GM18867 (cell line): Measurements from ENCODE around the gene PGAP6.
"Not testable (repeated sequence)": the region's sequence is repeated elsewhere in the genome, so short reads cannot be mapped to it uniquely, and the experiment has no call there.

Experiments used
- ATAC-seq: cut with Tn5 transposase; IDR thresholded peaks from one replicate; pipeline ENCODE4 v1.9.1; 2021; ENCODE audit warnings: mild to moderate bottlenecking, moderate library complexity; ENCODE audit not compliant: unreplicated experiment

PGAP6 gene

DNA sequence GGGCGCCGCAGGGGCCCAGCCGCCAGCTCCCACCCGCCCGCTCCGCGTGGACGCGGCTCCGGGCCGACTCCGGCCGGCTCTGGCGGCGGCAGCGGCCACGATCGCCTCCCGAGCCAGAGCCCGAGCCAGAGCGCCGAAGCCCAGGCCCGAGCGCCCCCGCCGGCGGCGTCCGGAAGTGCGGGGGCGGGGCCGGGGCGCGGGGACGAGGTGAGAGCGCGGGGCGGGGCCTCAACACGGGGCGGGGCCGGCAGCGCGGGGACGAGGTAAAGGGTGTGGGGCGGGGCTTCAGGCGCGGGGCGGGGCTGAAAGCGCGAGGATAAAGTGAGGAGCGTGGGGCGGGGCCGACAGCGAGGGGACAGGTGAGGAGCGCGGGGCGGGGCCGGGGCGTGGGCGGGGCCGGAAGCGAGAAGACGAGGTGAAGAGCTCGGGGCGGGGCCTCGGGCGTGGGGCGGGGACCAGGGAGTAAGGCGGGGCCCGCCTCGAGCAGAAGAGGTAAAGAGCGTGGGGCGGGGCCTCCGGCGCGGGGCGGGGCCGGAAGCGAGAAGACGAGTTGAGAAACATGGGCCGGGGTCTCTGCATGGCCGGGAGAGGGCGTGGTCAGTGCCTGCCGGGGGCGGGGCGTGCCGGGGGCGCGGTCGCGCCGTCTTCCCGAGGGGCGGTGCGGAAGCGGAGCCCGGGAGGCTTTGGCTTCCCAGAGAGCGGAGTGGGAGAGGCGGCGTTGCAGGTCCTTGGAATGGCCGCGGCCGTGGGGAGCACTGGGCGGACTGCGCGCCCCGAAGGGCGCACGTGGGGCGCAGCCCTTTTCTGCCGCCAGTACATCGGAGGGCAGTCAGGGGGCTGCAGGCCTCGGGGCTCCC, 29.0 kb downstream of the PGAP6 start, which contains the start of gene AXIN1:
Gene AXIN1, minus strand, starts transcription at position 177 of the 857 bp plus-strand sequence. CDS start 5,698 bp downstream, outside the sequence.
- ATAC-seq: peak; percentile 63

DNA sequence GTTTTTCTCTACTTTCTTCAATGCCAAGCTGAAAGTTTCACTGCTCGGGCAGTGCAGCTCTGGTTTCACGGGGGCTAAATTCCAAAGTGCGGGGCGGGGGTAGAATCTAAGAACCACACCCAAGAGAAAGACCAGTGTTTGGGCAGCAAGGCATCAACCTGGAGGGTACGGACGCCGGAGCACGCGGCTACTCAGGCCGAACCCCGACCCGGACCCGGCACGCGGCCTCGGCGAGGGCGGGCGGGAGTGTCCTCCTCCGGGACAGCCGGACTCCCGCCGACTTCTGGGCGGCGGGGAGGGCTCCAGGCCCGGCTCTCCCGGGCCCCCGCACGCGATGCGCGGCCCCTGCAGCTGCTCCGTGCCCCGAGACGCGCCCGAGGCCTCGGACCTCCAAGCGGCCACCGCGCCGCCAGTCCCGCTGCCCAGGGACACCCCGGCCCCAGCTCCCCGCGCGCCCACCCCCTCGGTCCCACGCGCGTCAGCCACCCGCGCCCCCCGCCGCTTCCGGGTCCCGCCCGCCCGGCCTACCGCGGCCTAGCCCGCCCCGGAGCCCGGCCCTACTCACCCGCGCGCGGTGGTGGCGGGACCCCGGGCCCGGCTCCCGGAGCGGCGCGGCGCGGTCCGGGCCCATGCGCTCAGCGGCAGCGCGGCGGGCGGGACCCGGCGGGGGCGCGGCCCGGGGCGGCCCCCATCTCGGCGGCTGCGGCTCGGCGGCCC, 29.8 kb downstream of the PGAP6 start:
- ATAC-seq: peak; percentile 27

DNA sequence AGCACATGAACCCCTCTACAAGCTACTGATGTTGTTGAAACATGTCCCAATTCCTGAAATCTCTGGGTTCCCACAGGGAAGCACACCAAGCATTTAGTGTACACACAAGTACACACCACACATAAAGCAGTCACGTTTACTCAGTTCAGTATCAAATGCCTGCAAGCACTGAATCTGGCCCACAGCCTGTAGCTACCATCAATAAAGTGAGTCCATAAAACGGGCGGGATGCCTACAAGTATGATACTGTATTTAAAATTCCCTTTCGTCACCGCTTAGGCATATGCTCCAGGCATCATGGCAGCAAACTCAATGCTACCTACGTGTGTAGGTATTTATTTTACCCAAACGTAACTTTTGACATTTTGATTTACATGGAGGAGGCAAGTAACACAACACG, 31.6 kb downstream of the PGAP6 start:
- no peak for ATAC-seq

DNA sequence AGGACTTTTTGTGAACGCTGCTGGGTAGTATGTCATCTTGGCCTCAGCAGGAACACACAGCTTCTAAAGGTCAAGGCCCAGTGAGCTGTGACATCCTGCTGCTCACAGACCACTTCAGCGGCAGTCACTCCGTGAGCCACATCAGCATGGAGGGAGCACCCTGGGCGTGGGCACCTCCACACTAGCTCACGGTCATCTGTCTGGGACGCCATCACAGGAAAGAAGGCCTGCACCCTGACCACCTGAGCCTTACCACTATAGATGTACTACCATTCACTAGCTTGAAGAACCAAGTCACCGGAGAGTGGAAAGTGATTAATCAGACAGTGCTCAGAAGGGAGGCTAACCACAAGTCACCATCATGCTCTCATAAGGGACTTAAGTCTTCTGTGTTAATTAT, 32.6 kb downstream of the PGAP6 start:
- ATAC-seq: no peak

DNA sequence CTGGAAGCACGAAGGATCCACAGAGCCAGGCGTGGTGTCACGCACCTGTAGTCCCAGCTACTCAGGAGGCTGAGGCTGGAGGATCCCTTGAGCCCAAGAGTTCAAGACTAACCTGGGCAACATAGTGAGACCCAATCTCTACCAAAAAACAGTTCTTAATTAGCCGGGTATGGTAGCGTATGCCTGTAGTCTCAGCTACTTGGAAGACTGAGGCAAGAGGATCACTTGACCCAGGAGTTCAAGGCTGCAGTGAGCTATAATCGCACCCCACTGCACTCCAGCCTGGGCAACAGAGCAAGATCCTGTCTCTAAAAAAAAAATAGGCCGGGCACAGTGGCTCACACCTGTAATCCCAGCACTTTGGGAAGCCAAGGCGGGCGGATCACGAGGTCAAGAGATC, 33.3 kb downstream of the PGAP6 start:
- ATAC-seq: not testable (repeated sequence)

DNA sequence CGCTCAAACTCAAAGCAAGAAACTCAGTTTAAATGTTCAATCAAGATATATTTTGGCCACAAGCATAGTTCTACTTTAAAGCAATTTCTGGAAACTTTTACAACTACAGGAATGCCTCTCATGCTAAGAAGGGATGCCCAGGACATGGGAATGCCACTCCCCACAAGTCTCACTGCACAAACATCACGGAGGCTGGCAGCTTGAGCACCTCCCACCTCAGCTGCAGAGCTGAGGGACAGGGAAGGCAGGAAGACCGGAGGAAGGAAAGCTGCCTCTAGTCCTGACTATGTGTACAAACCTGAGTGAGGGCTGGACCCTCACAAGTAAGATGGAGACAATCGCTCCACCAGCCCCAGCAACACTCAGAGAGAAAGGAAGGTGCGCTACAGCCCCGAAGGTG, 34.6 kb downstream of the PGAP6 start:
- ATAC-seq: no peak

DNA sequence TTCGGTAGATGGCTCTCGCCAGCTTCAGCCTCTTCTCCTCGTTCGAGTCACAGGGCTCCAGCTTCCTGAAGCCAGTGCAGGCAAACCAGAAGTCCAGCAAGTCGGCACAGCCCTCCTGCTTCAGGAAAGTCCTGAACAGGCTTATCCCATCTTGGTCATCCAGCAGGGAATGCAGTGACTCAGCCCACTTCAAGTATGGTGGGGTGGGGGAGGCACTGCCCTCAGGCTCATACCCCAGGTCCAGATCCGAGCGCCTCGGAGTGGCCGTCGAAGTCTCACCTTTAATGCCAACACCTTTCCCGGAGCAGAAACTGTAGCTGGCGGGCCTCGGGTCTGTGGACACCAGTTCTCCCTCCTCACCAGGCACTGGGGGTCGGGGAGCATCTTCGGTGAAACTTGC, 35.2 kb downstream of the PGAP6 start:
- no peak for ATAC-seq

DNA sequence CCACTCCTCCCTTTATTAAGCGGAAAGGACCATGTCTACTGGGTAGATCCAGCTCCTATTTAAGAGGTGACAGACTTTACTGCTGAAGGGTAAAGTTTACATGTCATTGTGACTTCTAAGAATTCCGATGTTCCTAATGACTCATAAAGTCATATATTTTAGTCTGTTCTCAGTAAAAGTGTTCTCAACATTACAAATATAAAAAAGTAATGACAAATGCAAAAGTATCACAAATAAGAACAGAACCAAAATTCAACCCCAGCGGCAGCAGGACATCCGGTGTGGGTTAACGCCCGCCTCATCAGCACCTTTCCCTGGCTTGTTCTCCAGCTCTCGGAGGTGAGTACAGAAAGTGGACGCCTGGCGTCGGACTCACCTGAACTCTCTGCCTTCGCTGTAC, 36.0 kb downstream of the PGAP6 start:
- no peak for ATAC-seq

DNA sequence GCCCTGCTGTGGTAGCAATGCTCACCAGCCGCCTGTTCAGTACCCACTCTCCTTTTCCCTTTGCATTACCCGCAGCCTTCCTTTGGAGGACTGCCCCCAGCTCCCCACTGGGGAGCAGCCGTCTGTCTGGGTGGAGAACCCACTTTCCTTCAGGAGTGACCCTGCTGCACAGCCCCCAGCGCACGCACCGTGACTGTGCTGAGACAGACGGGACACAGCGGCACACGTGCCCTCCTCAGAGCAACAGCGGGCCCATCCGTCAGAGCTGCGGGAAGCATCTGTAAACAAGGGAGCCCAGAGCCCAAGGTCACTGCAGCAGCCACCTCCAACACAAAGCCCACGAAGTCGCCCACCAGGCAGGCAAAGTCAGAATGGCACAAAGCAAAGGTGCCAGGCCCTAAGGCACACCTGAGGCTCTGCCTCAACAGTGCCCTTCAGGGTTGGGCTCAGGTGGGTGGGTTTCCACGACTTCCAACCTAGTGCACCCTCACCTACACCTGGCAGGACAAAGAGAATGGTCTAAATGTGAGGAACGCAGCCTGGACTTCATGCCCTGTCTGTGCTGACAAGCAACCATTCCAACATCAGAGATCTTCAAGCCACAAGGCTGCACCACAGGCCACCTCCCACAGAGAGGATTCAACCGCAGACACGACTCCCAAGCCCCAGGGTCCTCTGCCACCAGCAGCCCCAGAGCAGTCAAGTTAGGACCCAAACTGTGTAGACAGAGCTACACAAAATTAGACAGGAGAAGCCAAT, 39.1 kb downstream of the PGAP6 start:
- no peak for ATAC-seq

DNA sequence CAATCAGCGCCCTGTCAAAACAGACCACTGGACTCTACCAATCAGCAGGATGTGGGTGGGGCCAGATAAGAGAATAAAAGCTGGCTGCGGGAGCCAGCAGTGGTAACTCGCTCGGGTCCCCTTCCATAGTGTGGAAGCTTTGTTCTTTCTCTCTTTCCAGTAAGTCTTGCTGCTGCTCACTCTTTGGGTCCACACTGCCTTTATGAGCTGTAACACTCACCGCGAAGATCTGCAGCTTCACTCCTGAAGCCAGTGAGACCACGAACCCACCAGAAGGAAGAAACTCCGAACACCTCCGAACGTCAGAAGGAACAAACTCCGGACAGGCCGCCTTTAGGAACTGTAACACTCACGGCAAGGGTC, 39.8 kb downstream of the PGAP6 start:
- ATAC-seq: not testable (repeated sequence)

DNA sequence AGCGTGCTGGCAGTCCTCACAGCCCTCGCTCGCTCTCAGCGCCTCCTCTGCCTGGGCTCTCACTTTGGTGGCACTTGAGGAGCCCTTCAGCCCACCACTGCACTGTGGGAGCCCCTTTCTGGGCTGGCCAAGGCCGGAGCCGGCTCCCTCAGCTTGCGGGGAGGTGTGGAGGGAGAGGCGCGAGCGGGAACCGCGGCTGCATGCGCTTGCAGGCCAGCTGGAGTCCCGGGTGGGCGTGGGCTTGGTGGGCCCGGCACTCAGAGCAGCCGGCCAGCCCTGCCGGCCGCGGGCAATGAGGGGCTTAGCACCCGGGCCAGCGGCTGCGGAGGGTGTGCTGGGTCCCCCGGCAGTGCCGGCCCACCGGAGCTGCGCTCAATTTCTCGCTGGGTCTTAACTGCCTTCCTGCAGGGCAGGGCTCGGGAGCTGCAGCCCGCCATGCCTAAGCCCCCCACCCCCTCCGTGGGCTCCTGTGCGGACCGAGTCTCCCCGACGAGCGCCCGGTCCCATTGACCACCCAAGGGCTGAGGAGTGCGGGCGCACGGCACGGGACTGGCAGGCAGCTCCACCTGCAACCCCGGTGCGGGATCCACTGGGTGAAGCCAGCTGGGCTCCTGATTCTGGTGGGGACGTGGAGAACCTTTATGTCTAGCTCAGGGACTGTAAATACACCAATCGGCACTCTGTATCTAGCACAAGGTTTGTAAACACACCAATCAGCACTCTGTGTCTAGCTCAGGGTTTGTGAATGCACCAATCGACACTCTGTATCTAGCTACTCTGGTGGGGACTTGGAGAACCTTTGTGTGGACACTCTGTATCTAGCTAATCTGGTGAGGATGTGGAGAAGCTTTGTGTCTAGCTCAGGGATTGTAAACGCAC, 40.4 kb downstream of the PGAP6 start:
- not testable (repeated sequence) for ATAC-seq

DNA sequence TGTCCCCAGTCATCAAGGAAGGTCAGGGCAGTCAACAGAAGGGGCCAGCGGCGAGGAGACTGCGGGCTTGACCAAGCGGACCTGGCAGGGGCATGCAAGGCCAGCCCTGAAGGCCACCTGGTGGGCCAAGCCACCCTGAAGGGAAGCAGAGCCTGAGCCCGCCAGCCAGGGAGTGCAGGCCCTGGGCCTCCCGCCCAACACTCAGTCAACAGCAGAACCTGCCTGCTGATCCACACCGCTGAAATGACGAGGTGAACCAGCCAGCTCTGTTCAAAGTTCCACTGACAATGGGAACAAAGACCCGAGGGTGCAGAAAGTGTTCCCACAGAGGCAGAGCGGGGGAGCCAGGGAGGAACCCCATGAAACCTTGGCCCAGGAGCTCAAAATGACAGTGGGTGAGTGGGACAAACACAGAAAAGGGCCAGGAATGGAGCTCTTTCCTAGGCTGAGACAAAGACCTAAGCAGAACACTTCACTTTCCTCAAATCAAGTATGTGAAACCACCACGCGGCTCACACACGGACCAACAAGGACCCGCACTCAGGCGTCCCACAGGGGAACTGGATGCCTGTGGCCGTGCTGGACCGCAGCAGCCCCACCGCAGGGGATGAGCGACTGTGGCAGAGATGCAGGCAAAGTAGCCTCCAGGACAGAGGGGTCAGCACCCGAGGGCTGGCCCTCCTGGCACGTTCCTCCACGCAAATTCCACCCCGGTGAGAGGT, 41.2 kb downstream of the PGAP6 start:
- no peak for ATAC-seq

DNA sequence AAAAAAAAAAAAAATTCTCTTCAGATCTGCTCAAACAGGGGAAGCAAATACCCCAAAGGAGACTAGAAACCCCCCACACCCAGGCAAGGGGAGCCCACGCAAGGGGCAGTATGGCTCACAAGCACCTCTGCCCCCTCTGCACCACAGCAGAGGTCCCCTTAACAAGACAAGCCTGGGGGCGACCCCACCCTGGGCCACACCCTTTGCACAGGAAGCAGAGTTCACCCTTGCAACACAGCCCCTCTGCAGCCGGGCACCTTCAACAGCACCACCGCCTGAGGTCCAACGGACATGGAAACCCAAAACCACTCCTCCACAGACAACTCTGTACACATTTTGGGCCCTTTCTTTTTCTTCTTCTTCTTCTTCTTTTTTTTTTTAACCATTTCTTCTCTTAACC, 42.1 kb downstream of the PGAP6 start:
- ATAC-seq: no peak

DNA sequence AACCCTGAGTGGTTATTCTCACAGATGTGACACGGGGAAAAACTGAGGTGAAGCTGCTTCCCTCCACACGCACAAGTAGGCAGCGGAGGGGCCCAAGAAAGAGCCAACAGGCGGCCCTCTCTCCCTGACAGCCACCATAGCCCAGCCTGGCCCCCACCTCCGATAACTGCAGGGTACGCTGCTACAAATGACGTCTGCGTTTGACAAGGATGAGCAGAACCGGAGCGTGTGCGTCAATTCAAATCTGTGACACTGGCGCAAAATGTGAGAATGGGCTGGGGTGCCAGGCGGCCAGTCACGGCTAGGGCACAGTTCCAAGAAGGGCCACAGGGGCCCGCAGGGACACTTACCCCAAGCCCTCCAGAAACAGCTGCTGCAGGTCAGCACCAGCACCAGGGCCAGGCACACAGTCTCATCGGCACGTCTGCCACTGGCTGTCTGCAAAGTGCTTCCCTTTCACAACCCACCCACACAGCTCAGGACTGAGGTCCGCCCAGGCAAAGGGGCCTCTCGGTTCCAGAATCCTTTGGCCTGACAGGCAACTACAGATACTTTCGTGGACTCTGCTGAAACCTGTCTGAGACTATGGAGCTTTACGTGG, 43.7 kb downstream of the PGAP6 start:
- no peak for ATAC-seq

DNA sequence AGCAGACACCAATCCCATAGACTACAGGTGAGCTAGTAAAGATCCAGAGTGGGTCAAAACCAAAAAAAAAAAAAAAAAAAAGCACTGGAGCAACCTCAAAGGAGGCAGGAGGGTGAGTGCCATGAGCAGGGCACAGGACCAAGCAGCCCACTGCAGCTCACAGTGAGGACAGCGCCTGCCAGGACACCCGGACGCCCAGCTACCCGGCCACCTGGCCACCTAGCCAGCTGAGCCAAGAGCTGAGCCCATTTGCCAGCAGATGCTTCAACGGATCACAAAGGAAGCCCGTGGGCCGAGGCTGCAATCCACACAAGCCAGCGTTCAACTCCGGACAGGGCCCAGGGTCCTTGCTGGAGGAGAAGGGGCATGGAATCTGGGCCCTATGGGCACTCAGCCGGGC, 44.3 kb downstream of the PGAP6 start:
- no peak for ATAC-seq

DNA sequence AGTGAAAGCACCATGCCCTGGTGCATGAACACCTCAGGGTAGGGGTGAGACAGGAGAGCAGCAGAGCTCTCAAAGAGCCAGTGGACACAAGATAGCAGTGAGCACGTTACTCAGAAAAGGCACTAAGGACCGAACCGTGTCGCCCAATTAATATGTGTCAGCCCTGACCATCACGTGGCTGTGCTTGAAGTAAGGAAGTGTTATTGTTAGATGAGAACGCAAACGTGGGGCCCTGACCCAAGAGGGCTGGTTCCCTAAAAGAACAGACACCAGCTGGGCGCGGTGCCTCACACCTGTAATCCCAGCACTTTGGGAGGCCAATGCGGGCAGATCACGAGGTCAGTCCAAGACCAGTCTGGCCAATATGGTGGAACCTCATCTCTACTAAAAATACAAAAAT, 45.5 kb downstream of the PGAP6 start:
- no peak for ATAC-seq

DNA sequence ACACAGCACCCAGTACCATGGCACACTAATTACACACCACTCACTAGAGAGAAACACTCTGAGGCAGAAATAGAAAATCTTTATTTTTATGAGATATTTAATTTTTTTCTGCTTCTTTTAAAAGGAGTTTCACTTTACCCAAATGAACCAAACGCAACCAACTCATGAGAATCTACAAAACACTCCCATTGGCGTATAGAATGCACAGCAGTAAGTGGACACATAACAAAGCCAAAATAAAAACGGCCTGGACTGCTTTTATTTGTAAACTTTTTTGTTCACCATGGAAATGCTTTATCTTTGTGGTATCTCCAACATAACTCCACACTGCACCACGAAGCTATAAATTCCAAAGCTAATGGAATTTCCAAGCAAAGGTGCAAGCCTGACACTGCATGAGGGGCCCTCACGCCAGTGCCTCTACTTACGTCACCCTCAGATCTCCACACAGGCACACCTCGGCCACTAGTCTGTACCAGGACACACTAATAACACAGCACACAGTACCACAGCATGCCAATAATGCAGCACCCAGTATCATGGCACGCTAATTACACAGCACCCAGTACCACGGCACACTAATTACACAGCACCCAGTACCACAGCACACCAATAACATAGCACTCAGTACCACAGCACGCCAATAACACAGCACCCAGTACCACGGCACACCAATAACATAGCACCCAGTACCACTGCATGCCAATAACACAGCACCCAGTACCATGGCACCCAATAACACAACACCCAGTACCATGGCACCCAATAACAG, 46.7 kb downstream of the PGAP6 start:
- not testable (repeated sequence) for ATAC-seq

DNA sequence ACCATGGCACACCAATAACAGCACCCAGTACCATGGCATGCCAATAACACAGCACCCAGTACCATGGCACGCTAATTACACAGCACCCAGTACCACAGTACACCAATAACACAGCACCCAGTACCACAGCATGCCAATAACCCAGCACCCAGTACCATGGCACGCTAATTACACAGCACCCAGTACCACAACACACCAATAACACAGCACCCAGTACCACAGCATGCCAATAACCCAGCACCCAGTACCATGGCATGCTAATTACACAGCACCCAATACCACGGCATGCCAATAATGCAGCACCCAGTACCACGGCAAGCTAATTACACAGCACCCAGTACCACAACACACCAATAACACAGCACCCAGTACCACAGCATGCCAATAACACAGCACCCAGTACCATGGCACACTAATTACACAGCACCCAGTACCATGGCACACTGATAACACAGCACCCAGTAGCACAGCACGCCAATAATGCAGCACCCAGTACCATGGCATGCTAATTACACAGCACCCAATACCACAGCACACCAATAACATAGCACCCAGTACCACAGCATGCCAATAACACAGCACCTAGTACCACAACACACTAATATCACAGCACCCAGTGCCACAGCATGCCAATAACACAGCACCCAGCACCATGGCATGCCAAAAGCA, 47.5 kb downstream of the PGAP6 start:
- not testable (repeated sequence) for ATAC-seq
